NT2/D1 (cell line): Measurements from ENCODE around the gene FBXL12.

ENCODE experiments used
- SUZ12 ChIP-seq: IDR thresholded peaks from 2 replicates; pipeline ENCODE4 v1.6.1; 2011; ENCODE audit not compliant: insufficient read length, insufficient read depth; ENCODE audit errors: extremely low read depth
- YY1 ChIP-seq: IDR thresholded peaks from 2 replicates; pipeline ENCODE4 v1.6.1; 2011; ENCODE audit not compliant: insufficient read length, insufficient read depth

- TF ChIP-seq YY1 (no peak), SUZ12 (no peak)
These were observed 39.3 kb upstream of the FBXL12 start for GRCh38 chr19:9857920-9858746.
